Bronchial epithelial cell (primary cell): ENCODE measurements around the gene GOLGA8N. TPM values are rescaled to one million over a fixed set of nuclear protein-coding genes. Genes with fewer than 3 reads are reported as not detected.
A peak's percentile ranks its signal among the peaks of the same experiment; 100 is the strongest.
"Not testable (repeated sequence)": the region's sequence is repeated elsewhere in the genome, so short reads cannot be mapped to it uniquely, and the experiment has no call there.

Source experiments
- DNase-seq: peaks from one replicate; pipeline ENCODE4 v3.0.0-alpha.2; 2010; ENCODE audit warnings: low read depth
- FAIRE-seq: peaks from 2 replicates; lab custom pipeline; 2011; peaks lifted over from hg19 to GRCh38; lab: Jason Lieb, UNC
- H3K27me3 ChIP-seq: 2 replicates; pipeline ENCODE4 v1.5.1; 2011; ENCODE audit warnings: low read length; ENCODE audit not compliant: control insufficient read depth, insufficient read depth
- H3K36me3 ChIP-seq: 2 replicates; pipeline ENCODE4 v1.5.1; 2011; ENCODE audit warnings: low read length; ENCODE audit not compliant: control insufficient read depth, insufficient read depth
- H3K4me3 ChIP-seq: 2 replicates; pipeline ENCODE4 v1.5.1; 2011; ENCODE audit warnings: mild to moderate bottlenecking, low read depth, low read length, control low read depth
- total RNA-seq: library from RNA; depleted of rRNA; stranded (reverse); fragments of >200 nt; gene quantifications from 2 replicates; pipeline ENCODE4 v1.2.1, GENCODE V29; 2014

The GOLGA8N gene
- total RNA-seq: 1.6 and 5.2 TPM in 2 replicates

GRCh38 chr15:32593151-32593550, at the start of gene GOLGA8N:
Gene GOLGA8N (plus strand): TSS chr15:32593456.
- FAIRE-seq: not testable (repeated sequence)

GRCh38 chr15:32543456-32543855, 49.8 kb upstream of the GOLGA8N start:
- not testable (repeated sequence) for DNase-seq, H3K4me3 ChIP-seq, FAIRE-seq, H3K27me3 ChIP-seq, H3K36me3 ChIP-seq

More at GRCh38 chr15:32593151-32593550, at the start of gene GOLGA8N:
- not testable (repeated sequence) for H3K4me3 ChIP-seq, DNase-seq, H3K27me3 ChIP-seq, H3K36me3 ChIP-seq

GRCh38 chr15:32545129-32545528, 48.1 kb upstream of the GOLGA8N start:
- not testable (repeated sequence) for DNase-seq, FAIRE-seq

GRCh38 chr15:32554587-32554986, 38.7 kb upstream of the GOLGA8N start:
- not testable (repeated sequence) for FAIRE-seq

More at GRCh38 chr15:32545129-32545528, 48.1 kb upstream of the GOLGA8N start:
- not testable (repeated sequence) for H3K27me3 ChIP-seq, H3K36me3 ChIP-seq, H3K4me3 ChIP-seq

GRCh38 chr15:32562198-32562597, 31.1 kb upstream of the GOLGA8N start:
- H3K4me3 ChIP-seq, DNase-seq, FAIRE-seq, H3K36me3 ChIP-seq, H3K27me3 ChIP-seq: not testable (repeated sequence)

More at GRCh38 chr15:32554587-32554986, 38.7 kb upstream of the GOLGA8N start:
- peak; percentile 0 for DNase-seq
- not testable (repeated sequence) for H3K36me3 ChIP-seq, H3K27me3 ChIP-seq, H3K4me3 ChIP-seq

GRCh38 chr15:32568988-32569387, 24.3 kb upstream of the GOLGA8N start:
- not testable (repeated sequence) for H3K27me3 ChIP-seq, FAIRE-seq, H3K4me3 ChIP-seq, H3K36me3 ChIP-seq, DNase-seq

- not testable (repeated sequence) for DNase-seq, FAIRE-seq, H3K4me3 ChIP-seq, H3K27me3 ChIP-seq, H3K36me3 ChIP-seq
Observed at GRCh38 chr15:32578482-32578881, 14.8 kb upstream of the GOLGA8N start.

- not testable (repeated sequence) for H3K4me3 ChIP-seq, H3K27me3 ChIP-seq, FAIRE-seq, H3K36me3 ChIP-seq
- DNase-seq: peak; percentile 57
Observed at GRCh38 chr15:32585844-32586243, 7.4 kb upstream of the GOLGA8N start.

GRCh38 chr15:32609518-32609917, 16.3 kb downstream of the GOLGA8N start:
- H3K4me3 ChIP-seq, H3K27me3 ChIP-seq, H3K36me3 ChIP-seq, FAIRE-seq: not testable (repeated sequence)
- peak; percentile 37 for DNase-seq

GRCh38 chr15:32610719-32611118, 17.5 kb downstream of the GOLGA8N start:
- H3K4me3 ChIP-seq, H3K36me3 ChIP-seq, FAIRE-seq, H3K27me3 ChIP-seq: not testable (repeated sequence)
- peak; percentile 48 for DNase-seq

- DNase-seq, H3K27me3 ChIP-seq, FAIRE-seq, H3K36me3 ChIP-seq: not testable (repeated sequence)
- H3K4me3 ChIP-seq: peak overlapping the region; percentile 61
Observed at GRCh38 chr15:32614712-32615050, 21.4 kb downstream of the GOLGA8N start.

GRCh38 chr15:32615051-32615870, 22.0 kb downstream of the GOLGA8N start, which contains the start of gene ARHGAP11A:
Gene ARHGAP11A (plus strand): TSS chr15:32615504. CDS start chr15:32616212, 708 bp downstream.
- not testable (repeated sequence) for FAIRE-seq, H3K36me3 ChIP-seq, H3K27me3 ChIP-seq
- DNase-seq: peak; percentile 81
- peak within 1 kb of the TSS; percentile 61 for H3K4me3 ChIP-seq

- H3K27me3 ChIP-seq, DNase-seq, FAIRE-seq, H3K36me3 ChIP-seq: not testable (repeated sequence)
- peak overlapping the region; percentile 61 for H3K4me3 ChIP-seq
Observed at GRCh38 chr15:32615871-32616426, 22.7 kb downstream of the GOLGA8N start.
